ENCODE data around the gene GRM8.

- TF ChIP-seq ARNT (IDR thresholded peaks at IDR 0.05) = no peak
- no peak for TF ChIP-seq NFRKB (IDR thresholded peaks at IDR 0.05)
- no peak for TF ChIP-seq FOXM1 (IDR thresholded peaks at IDR 0.05; ENCODE audit: borderline replicate concordance)
- no peak for TF ChIP-seq ELF4 (IDR thresholded peaks at IDR 0.05)
- no peak for TF ChIP-seq TARDBP (IDR thresholded peaks at IDR 0.05)
- no peak for TF ChIP-seq FOXK2 (IDR thresholded peaks at IDR 0.05)
- no peak for TF ChIP-seq FOXA1 (IDR thresholded peaks at IDR 0.05)
Observed at GRCh38 chr7:127153315-127153714, 99.4 kb downstream of the GRM8 start.

All from HEK293T (cell line).